Measurements from ENCODE around the gene SGTB.
"Not testable (repeated sequence)": the region's sequence is repeated elsewhere in the genome, so short reads cannot be mapped to it uniquely, and the experiment has no call there.

Gene SGTB

DNA sequence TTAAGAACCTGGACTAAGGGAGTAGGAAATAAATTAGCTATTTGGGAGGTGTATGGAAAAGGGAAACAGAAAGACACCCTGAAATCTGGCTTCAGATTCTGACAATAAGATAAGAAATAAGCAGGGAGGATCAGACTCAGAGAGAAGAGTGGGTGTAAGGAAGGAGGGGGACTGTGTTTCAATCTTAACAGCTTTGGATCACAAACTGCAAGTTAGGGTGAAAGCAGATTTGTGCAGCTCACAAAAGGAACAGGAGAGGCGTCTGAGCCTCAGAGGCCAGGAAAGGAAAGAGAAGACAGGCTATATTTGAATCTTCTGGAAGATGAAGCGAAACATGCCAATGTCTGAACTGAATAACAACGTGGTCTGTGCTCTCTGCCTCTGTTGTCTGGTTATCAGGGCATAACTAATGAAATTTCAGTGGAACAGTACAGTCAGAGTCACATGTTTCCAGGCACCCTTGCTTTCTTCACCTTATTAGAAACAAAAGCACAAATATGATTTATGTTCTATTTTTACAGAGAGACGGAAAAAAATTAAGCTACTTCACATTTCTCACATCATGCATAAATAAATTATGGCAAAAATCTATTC is 26.6 kb downstream of the SGTB start:
- in situ Hi-C loops (cut with MboI; ENCODE audit: low pct_unique_long_range_greater_than_20kb, low sequenced_read_pairs) = no loop called here
- no peak for DNase-seq

DNA sequence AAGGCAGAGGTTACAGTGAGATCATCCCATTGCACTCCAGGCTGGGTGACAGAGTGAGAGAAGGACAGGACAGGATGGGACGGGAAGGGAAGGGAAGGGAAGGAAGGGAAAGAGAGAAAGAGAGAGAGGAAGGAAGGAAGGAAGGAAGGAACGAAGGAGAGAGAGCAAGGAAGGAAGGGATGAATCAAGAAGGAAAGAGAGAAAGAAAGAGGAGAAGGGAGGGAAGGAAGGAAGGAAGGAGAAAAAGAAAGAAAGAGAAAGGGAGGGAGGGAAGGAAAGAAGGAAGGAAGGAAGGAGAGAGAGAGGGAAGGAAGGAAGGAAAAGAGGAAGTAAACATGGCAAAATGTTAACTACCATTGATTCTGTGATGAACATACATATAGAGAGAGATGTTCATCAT is 28.8 kb downstream of the SGTB start:
- no peak for DNase-seq
- in situ Hi-C loops (cut with MboI; ENCODE audit: low pct_unique_long_range_greater_than_20kb, low sequenced_read_pairs) = no loop called here

- no peak for DNase-seq
- in situ Hi-C loops (cut with MboI; ENCODE audit: low pct_unique_long_range_greater_than_20kb, low sequenced_read_pairs) = no loop called here
Observed at GRCh38 chr5:65682148-65682547, 39.8 kb downstream of the SGTB start.

GRCh38 chr5:65676056-65676455 is 45.9 kb downstream of the SGTB start:
- in situ Hi-C loops (cut with MboI; ENCODE audit: low pct_unique_long_range_greater_than_20kb, low sequenced_read_pairs) = not testable (repeated sequence)

DNA sequence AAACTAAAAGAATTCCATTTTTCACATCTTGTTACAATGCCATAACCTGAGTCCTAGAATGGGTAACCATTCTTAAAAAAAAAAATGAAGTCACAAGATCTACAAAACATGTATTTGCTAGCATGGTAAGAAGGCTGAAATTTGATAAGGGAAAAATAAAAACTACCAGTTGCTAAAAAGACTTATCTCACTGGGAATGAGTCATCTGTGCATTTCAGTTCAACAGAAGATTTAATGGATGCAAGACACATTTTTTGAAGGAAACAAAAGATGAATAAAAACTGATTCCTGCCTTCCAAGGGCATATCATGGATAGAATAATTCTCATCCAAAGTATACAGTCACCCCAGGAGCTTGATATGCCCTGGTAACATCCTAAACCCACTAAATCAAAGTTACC is 47.2 kb downstream of the SGTB start:
- in situ Hi-C loops (cut with MboI; ENCODE audit: low pct_unique_long_range_greater_than_20kb, low sequenced_read_pairs) = no loop called here

More at GRCh38 chr5:65676056-65676455, 45.9 kb downstream of the SGTB start:
- DNase-seq = not testable (repeated sequence)

GRCh38 chr5:65672796-65673195 is 49.1 kb downstream of the SGTB start:
- DNase-seq = no peak

More for the DNA sequence above, 47.2 kb downstream of the SGTB start:
- no peak for DNase-seq

GRCh38 chr5:65668696-65669095 is 53.2 kb downstream of the SGTB start:
- peak; percentile 7 for DNase-seq
- in situ Hi-C loops (cut with MboI; ENCODE audit: low pct_unique_long_range_greater_than_20kb, low sequenced_read_pairs) = no loop called here

More at GRCh38 chr5:65672796-65673195, 49.1 kb downstream of the SGTB start:
- in situ Hi-C loops (cut with MboI; ENCODE audit: low pct_unique_long_range_greater_than_20kb, low sequenced_read_pairs) = no loop called here

DNA sequence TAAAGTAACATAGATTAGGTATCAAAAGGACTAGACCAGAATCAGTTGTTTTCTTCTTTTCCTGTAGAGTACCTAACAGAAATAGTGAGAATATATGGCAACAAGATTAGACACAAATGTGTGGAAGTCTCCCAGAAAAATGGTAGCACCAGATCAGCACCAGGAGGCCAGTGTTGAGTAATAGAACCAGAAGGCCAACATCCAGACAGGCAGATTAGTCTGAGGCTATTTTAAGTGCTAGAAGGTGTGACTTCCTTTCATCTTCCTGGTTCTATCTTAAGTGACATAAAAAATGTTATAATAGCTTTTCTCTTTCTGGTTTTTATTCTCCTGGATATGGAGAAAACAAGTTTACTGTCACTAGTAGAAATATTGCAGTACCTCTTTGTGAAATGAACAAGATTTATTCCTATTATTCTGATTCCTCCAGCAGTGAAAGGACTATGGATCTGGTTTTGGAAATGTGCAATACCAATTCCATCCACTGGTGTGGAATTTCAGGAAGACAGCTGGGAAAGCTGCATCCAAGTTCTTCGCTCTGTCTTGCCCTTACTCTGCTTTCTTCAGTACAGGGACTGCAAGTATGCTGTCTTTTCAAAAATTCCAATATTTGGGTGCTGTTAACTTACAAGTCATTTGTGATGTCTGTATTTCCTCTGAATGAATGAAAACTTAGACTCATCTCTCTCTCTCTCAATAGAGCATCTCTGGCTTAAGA is 57.9 kb downstream of the SGTB start:
- no peak for DNase-seq
- in situ Hi-C loops (cut with MboI; ENCODE audit: low pct_unique_long_range_greater_than_20kb, low sequenced_read_pairs) = no loop called here

DNA sequence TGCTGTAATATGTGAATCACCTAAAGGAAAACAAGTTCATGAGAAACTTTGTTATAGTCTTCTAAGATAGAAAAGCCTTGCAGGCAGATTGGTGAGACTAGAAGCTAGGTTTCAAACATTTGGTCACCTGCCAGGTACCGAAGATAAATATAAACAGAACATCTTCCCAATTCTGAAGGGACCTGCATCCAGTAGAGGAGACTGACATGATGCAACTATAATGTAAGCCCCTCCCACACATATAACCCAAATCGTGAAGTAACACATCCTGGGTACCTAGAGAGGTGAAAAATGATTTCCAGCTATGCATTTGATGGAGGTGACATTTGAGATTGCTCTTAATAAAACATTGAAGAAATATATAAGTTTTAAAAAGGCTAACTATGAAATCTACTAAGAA is 67.2 kb downstream of the SGTB start:
- DNase-seq = no peak
- in situ Hi-C loops (cut with MboI; ENCODE audit: low pct_unique_long_range_greater_than_20kb, low sequenced_read_pairs) = no loop called here

GRCh38 chr5:65651144-65651543 is 70.8 kb downstream of the SGTB start:
- in situ Hi-C loops (cut with MboI; ENCODE audit: low pct_unique_long_range_greater_than_20kb, low sequenced_read_pairs) = no loop called here
- no peak for DNase-seq

GRCh38 chr5:65647941-65648340 is 74.0 kb downstream of the SGTB start:
- in situ Hi-C loops (cut with MboI; ENCODE audit: low pct_unique_long_range_greater_than_20kb, low sequenced_read_pairs) = no loop called here
- no peak for DNase-seq

- in situ Hi-C loops (cut with MboI; ENCODE audit: low pct_unique_long_range_greater_than_20kb, low sequenced_read_pairs) = no loop called here
- no peak for DNase-seq
Observed at GRCh38 chr5:65646938-65647337, 75.0 kb downstream of the SGTB start.

GRCh38 chr5:65640240-65640639 is 81.7 kb downstream of the SGTB start:
- no peak for DNase-seq
- in situ Hi-C loops (cut with MboI; ENCODE audit: low pct_unique_long_range_greater_than_20kb, low sequenced_read_pairs) = no loop called here

GRCh38 chr5:65630981-65631380 is 90.9 kb downstream of the SGTB start:
- DNase-seq = no peak
- in situ Hi-C loops (cut with MboI; ENCODE audit: low pct_unique_long_range_greater_than_20kb, low sequenced_read_pairs) = no loop called here

- in situ Hi-C loops (cut with MboI; ENCODE audit: low pct_unique_long_range_greater_than_20kb, low sequenced_read_pairs) = no loop called here
- DNase-seq = no peak
Observed at GRCh38 chr5:65625743-65626142, 96.2 kb downstream of the SGTB start.

GRCh38 chr5:65624571-65625555 is 97.0 kb downstream of the SGTB start, which contains the start of the genes SHLD3 and TRAPPC13:
TSS of gene SHLD3 (plus strand) at chr5:65625027. CDS start at chr5:65629588, 4,561 bp downstream.
TSS of gene TRAPPC13 (plus strand) at chr5:65625027. CDS start at chr5:65625061, 34 bp downstream.
- in situ Hi-C loops (cut with MboI; ENCODE audit: low pct_unique_long_range_greater_than_20kb, low sequenced_read_pairs) = no loop called here
- peak; percentile 97 for DNase-seq

DNA sequence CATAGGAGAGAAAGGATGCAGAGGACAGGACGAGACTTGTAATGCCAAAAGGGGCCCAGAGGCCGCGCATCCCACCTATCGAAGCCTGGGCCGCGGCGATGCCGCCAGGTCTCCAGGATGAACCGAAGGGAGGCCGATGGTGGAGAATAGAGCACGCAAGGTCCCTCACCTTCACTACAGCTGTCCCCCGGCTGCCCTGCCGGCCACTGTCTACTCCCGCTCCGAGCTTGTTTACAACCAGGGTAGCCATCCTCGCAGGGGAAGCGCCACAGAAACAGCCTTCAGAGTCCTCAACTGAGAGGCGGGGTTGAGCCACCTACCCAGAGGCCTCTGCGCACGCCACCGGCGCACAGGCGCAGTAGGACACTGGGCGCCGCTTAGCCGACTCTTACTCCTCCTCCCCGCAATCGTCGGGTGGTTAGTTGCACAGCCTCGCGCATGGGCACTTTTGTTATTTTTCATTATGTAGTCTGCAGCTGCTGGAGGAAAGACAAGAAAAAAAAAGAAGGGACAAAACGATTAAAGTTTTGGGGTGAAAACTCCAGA is 97.8 kb downstream of the SGTB start, which contains the start of gene TRIM23:
Gene TRIM23 (minus strand): TSS at position 309 of the 546 bp plus-strand sequence. CDS start 59 bp downstream, at position 250.
- DNase-seq = peak; percentile 95
- in situ Hi-C loops (cut with MboI; ENCODE audit: low pct_unique_long_range_greater_than_20kb, low sequenced_read_pairs) = no loop called here

DNA sequence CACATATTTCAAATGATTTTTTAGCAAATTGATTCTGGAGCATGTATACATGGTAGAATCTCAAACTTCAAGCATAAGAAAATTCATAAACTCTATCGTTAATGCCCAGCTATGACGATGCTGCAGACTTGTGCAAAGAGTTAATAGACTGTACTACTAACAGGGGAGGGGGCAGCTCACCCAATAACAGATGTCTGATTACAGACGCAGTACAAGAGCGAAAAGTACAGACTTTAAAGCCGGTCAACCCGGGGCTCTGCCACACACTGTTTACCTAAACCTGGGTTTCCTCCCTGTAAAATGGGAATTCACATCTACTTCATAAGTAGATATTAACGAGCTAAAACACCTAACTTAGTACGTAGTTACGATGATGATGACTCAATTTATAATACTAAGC is 98.4 kb downstream of the SGTB start:
- in situ Hi-C loops (cut with MboI; ENCODE audit: low pct_unique_long_range_greater_than_20kb, low sequenced_read_pairs) = no loop called here

GRCh38 chr5:65621961-65622360 is 99.9 kb downstream of the SGTB start:
- in situ Hi-C loops (cut with MboI; ENCODE audit: low pct_unique_long_range_greater_than_20kb, low sequenced_read_pairs); DNase-seq: not testable (repeated sequence)

More for the DNA sequence above, 98.4 kb downstream of the SGTB start:
- no peak for DNase-seq
